GM21619 (cell line): ENCODE measurements around the gene MACIR.

ENCODE experiments used
- ATAC-seq: cut with Tn5 transposase; IDR thresholded peaks from one replicate; pipeline ENCODE4 v1.9.1; 2021; ENCODE audit not compliant: unreplicated experiment

Gene MACIR

GRCh38 chr5:103289024-103289423 is 30.5 kb downstream of the MACIR start:
- no peak for ATAC-seq

- ATAC-seq: no peak
Observed at GRCh38 chr5:103290846-103291245, 32.3 kb downstream of the MACIR start.

DNA sequence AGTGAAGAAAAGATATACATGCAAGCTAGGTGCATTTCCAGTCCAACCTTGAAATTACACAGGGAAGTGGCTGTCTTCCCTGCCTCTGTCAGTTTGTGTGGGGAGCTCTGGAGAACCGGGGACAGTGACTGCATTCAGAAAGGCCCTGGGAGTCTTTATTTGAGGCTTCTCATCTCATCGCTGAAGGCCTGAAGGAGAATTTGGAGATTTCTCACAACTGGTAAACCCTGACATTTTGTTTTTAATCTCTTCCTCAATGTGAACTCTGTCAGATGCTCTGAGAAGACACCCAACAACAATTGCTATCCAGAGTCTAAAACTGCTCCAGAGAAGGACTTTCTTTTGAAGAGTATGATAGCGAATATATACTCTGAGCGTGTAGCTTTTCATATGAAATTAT is 33.0 kb downstream of the MACIR start:
- no peak for ATAC-seq

DNA sequence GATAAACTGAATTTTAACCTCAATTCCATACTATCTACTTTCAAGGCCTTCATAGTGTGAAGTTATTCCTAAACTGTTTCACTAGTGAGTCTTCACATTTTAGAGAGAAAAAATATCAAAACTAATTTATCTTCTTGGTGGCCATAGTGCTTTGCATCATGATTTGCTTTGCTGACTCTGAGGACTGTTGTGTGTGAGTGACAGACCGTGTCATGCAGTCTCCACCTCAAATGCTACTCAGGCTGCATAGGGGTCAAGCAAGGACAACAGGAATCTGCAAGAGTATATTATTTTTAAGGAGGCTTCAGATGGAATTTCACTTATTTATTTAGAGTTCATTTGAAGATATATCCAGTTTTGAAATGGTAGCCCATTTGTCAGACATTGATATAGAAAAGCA is 34.5 kb downstream of the MACIR start:
- ATAC-seq: no peak

- no peak for ATAC-seq
Observed at GRCh38 chr5:103293719-103294118, 35.2 kb downstream of the MACIR start.

DNA sequence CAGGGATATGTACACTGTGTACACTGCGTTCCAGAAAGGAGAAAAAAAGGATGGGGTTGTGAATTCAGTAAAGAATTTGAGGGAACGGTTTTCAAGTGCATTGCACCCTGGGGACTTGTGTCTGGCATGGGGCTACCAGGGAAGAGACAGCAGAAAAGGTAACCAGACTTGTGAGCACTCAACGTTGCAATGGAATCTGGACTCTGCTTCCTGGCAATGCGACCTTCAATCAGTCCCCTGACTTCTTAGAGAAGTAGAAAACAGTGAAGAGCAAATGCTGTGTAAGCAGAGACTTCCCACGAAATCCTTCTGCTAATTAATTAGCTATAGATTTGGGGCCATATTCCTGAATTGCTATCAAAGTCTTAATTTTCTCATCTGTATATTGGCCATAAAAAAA is 36.3 kb downstream of the MACIR start:
- ATAC-seq: no peak

- ATAC-seq: no peak
Observed at GRCh38 chr5:103295424-103295823, 36.9 kb downstream of the MACIR start.

DNA sequence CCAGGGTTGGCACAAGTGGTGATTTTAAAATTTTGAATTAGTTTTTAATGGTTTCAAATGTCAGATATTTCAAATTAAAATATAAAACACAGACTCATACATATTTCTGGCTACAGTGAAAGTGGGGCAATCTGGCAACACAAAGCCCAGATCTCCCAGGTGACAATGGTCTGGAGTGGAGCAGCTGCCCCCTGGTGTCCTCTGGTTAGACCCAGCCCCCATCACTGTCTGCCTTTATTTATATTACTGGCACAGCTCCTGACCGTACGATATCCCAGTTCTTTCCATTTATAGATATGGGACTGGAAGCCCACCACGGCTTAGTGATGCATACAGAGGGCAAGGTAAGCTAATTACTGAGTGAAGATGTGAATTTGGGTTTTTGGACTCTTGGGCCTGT is 37.3 kb downstream of the MACIR start:
- ATAC-seq: no peak

DNA sequence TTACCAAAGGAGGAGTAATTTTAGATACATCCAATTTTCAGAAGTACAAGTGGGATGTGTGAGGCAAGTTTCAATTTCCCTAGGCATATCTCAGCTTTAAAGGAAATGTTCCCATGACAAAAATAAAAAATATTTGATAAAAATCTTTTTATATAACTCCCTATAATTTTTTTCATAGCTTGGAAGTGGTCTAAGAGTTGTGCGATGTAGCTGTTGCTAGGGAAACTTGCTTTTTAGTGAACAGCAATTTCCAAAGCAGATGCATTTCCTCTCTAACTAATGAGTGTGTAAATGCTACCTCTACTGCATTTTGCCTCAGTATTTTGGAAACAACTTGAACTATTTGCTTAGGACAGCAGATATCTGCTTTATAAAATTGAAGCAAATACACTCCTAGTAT is 39.6 kb downstream of the MACIR start:
- ATAC-seq: no peak

DNA sequence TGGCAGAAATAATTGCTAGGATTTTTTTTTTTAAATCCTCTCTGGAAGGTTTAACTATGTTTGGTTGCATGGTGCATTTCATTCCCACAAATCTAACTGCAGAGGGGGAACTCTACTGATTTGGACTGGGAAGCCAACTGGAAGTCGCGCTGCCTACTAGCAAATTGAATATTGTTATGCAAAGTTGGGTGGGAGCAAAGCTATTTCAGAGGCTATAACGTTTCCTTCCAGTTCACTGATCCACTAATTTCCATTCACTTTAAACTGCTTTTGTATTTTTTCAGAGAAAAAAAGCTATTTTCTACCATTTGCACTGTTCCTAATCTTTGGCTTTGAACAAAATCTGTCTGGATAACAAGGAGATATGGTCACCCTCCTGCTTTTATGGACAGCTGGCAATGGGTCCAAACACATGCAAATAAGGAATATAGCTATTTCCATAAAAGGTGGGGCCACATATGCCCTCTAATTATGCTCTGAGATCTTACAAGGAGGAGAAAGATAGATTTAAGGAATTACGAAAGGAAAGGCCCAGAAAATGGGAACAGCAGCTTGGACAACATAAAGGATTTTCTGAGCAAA is 40.1 kb downstream of the MACIR start:
- no peak for ATAC-seq

DNA sequence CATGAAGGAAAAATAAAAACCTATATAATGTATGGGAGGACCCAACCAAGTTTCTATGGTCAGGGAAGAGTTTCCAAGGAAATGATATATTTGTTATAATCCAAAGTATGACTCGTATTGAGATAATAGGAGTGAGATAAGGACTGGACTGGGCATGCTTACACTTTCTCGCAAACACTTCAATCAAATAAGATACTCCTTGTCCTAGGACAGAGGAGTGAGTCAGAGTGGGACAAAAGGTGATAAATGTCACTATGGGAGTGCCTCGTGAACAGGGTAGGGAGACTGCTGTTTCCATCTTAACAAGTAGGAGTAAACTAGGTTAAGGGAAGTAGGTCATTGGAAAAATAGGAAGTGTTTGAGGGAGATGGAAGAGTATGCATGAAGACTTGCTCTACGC is 47.2 kb downstream of the MACIR start:
- no peak for ATAC-seq

- no peak for ATAC-seq
Observed at GRCh38 chr5:103307470-103307869, 48.9 kb downstream of the MACIR start.

DNA sequence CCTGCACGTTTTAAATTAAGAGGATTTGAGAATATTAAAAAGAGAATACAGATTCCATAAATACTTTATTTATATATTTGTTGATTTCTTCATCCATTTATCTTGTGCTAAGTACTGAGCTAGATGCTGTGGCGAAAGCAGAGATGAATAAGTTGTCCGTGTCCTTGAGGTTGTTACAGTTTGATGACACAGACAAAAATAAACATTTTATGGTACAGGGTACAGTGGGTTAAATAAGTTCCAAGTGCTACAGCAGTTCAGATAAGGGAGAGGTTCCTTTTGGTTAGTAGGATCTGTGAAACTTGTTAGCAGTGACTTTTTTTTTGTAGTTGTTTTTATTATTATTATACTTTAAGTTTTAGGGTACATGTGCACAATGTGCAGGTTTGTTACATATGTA is 50.2 kb downstream of the MACIR start:
- ATAC-seq: no peak

GRCh38 chr5:103313056-103313455 is 54.5 kb downstream of the MACIR start:
- ATAC-seq: no peak

DNA sequence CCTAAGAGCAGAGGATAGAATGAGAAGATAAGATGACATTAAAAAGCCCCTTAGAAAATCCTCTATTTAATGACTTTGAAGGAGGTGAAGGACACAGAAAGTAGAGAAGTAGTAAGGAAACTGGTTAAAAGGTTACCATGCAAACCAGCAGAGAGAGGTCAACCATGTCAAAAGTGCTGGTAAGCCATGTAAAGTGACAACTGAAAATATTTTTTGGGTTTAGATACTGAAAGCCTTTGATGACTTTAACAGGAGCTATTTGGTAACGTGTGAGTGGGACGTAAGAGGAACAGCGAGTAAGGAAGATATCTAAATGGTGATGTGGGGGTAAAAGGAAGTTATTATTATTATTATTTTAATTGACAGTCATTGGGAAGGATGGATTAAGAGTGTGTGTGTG is 56.9 kb downstream of the MACIR start:
- no peak for ATAC-seq

GRCh38 chr5:103327451-103327850 is 68.9 kb downstream of the MACIR start:
- ATAC-seq: no peak

DNA sequence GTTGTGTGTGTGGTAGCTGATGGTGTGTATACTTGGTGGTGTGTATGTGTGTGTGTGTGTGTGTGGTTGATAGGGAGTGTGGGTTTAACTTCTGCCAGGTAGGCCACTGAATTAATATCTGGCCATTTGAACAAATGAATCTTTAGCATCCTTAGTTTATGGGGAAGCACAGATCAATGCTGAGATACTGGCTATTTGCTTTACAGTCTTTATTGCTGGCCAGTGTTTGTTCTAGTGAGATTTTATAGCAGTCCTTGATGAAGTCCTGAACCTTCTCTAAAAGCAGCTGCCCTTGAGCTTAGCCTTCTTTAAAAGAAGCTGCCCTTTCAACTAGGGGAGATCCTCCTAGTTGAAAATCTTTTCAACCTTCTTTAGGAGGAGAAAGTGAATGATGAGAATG is 69.3 kb downstream of the MACIR start:
- ATAC-seq: no peak
